ENCODE data around the gene ULK4. TPM values are rescaled to one million over a fixed set of nuclear protein-coding genes. Genes with fewer than 3 reads are reported as not detected.

ULK4 gene
- total RNA-seq, 2 donors from 2014 or later = 30.5 to 31.5 TPM

DNA sequence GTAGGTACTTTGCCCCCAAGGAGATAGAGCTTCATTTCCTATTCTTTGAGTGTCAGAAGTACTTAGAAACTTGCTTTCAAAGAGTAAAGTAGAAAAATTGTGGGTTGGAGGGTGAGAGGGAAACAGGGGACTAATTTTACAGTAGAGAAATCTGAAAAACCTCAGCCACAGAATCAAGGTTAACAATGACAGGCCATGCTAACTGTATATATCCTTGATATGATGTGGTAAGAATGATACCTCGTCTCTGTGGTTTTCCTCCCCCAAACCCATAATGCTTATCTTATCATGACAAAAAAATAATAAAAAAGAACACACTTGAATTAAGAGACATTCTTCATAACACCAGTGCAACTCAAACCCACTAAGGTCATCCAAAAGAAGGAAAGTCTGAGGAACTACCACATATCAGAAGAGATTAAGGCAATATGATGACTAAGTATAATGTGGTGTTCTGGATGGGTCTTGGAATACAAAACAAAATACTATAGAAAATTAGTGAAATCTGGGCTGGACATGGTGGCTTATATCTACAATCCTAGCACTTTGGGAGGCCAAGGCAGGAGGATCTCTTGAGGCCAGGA lies 360.4 kb downstream of the ULK4 start:
- Mint-ChIP-seq H3K4me1 (no peaks in the 10 kb centered on the region), H3K4me3 (no peak overlapping the region), H3K27me3 (no peaks in the 10 kb centered on the region), H3K36me3 (ENCODE audit: low read depth) (peaks cover 4% of the 10 kb centered on the region), H3K27ac (no peak overlapping the region)
- no peak for DNase-seq
- ATAC-seq = no peak
- no peaks in the 10 kb centered on the region for H3K9me3 ChIP-seq (ENCODE audit: control insufficient read depth, low read length, poor library complexity, severe bottlenecking)

DNA sequence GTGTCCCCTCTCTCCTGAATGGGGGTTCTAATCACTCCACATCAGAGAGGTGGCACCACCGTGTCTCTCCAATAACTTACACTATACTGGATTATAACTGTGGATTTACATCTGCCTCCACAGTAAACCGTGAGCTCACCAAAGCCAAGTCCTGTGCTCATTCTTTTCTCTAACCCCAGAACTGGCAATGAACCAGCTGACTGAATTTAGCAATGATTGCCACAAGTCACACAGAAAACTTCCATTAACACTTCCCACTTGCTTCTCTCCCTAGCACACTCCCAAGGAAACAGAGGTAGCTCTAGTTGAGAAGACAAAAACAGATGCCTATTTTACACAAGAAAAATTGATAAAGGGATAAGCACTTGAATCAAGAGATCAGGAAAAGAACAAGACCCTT lies 361.3 kb downstream of the ULK4 start:
- Mint-ChIP-seq H3K27me3 (no peaks in the 10 kb centered on the region), H3K4me1 (no peaks in the 10 kb centered on the region), H3K27ac (no peak overlapping the region), H3K36me3 (ENCODE audit: low read depth) (peaks cover 4% of the 10 kb centered on the region), H3K4me3 (no peak overlapping the region)
- DNase-seq (no peak), ATAC-seq (no peak)
- H3K9me3 ChIP-seq (ENCODE audit: control insufficient read depth, low read length, poor library complexity, severe bottlenecking) = no peaks in the 10 kb centered on the region

- Mint-ChIP-seq H3K27ac (no peak overlapping the region), H3K36me3 (ENCODE audit: low read depth) (peaks cover 7% of the 10 kb centered on the region), H3K27me3 (no peaks in the 10 kb centered on the region), H3K4me1 (peaks cover 3% of the 10 kb centered on the region), H3K4me3 (no peak overlapping the region)
- ATAC-seq (no peak), DNase-seq (no peak)
- no peaks in the 10 kb centered on the region for H3K9me3 ChIP-seq (ENCODE audit: control insufficient read depth, low read length, poor library complexity, severe bottlenecking)
These were observed 362.8 kb downstream of the ULK4 start for GRCh38 chr3:41599127-41599484.

- H3K9me3 ChIP-seq (ENCODE audit: control insufficient read depth, low read length, poor library complexity, severe bottlenecking) = no peaks in the 10 kb centered on the region
- peaks cover 3% of the 10 kb centered on the region for H3K4me1 Mint-ChIP-seq
- DNase-seq = no peak
These were observed 363.3 kb downstream of the ULK4 start for GRCh38 chr3:41598402-41599126.

GRCh38 chr3:41593774-41594173 lies 368.1 kb downstream of the ULK4 start:
- no peaks in the 10 kb centered on the region for H3K27me3 Mint-ChIP-seq
- H3K36me3 Mint-ChIP-seq (ENCODE audit: low read depth) = peaks cover 3% of the 10 kb centered on the region

More at GRCh38 chr3:41598402-41599126, 363.3 kb downstream of the ULK4 start:
- Mint-ChIP-seq H3K36me3 (ENCODE audit: low read depth) (peaks cover 7% of the 10 kb centered on the region), H3K4me3 (no peak overlapping the region), H3K27me3 (no peaks in the 10 kb centered on the region), H3K27ac (no peak overlapping the region)
- no peak for ATAC-seq

GRCh38 chr3:41592753-41593510 lies 369.0 kb downstream of the ULK4 start:
- DNase-seq (no peak), ATAC-seq (no peak)
- H3K9me3 ChIP-seq (ENCODE audit: control insufficient read depth, low read length, poor library complexity, severe bottlenecking) = no peaks in the 10 kb centered on the region
- peaks cover 3% of the 10 kb centered on the region for H3K36me3 Mint-ChIP-seq (ENCODE audit: low read depth)
- no peak overlapping the region for H3K4me3 Mint-ChIP-seq
- H3K27me3 Mint-ChIP-seq = no peaks in the 10 kb centered on the region
- H3K4me1 Mint-ChIP-seq = peaks cover 3% of the 10 kb centered on the region
- no peak overlapping the region for H3K27ac Mint-ChIP-seq

More at GRCh38 chr3:41593774-41594173, 368.1 kb downstream of the ULK4 start:
- H3K4me3 Mint-ChIP-seq = no peak overlapping the region
- H3K4me1 Mint-ChIP-seq = peaks cover 3% of the 10 kb centered on the region
- no peaks in the 10 kb centered on the region for H3K9me3 ChIP-seq (ENCODE audit: control insufficient read depth, low read length, poor library complexity, severe bottlenecking)
- ATAC-seq (no peak), DNase-seq (no peak)
- H3K27ac Mint-ChIP-seq = no peak overlapping the region

- H3K27ac Mint-ChIP-seq = no peak overlapping the region
- H3K9me3 ChIP-seq (ENCODE audit: control insufficient read depth, low read length, poor library complexity, severe bottlenecking) = peaks cover 4% of the 10 kb centered on the region
- no peak overlapping the region for H3K4me3 Mint-ChIP-seq
- no peak for DNase-seq
- H3K4me1 Mint-ChIP-seq = no peaks in the 10 kb centered on the region
- H3K27me3 Mint-ChIP-seq = no peaks in the 10 kb centered on the region
- ATAC-seq = no peak
- peaks cover 3% of the 10 kb centered on the region for H3K36me3 Mint-ChIP-seq (ENCODE audit: low read depth)
These were observed 378.9 kb downstream of the ULK4 start for GRCh38 chr3:41583014-41583413.

GRCh38 chr3:41581700-41582099 lies 380.2 kb downstream of the ULK4 start:
- H3K4me1 Mint-ChIP-seq = no peaks in the 10 kb centered on the region
- DNase-seq (no peak), ATAC-seq (peak; percentile 41)
- no peak overlapping the region for H3K27ac Mint-ChIP-seq
- H3K9me3 ChIP-seq (ENCODE audit: control insufficient read depth, low read length, poor library complexity, severe bottlenecking) = peaks cover 4% of the 10 kb centered on the region
- peaks cover 3% of the 10 kb centered on the region for H3K36me3 Mint-ChIP-seq (ENCODE audit: low read depth)
- no peak overlapping the region for H3K4me3 Mint-ChIP-seq
- no peaks in the 10 kb centered on the region for H3K27me3 Mint-ChIP-seq

DNA sequence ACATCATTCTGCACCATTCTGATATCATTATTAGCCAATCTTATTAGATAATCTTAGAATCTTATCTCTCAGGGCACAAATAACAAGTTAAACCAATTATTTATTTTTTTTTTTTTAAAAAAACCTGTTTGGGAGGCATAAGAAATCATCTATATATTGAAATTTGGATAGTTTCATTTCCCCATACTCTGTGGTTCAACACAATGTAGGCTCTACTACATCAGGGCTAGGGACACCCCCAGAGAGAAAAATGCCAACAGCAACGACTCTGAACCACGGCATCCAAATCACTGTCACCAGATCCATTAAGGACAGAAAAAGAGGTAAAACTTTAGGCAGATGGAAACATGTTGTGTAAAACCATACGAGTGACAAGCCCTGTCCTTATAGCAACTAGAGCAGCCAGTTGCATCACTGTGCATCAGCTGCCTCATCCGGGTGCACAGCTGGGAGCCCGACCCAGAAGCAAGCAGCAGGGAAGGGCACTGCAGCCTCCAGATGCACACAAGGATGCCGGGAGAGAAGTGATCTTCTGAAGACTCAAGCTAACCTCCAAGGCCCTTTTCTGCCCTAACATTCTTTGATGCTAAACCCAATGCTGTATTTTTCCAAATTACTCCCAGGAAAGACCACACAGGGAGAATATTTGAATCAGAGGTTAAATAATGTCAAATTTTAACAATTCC lies 381.5 kb downstream of the ULK4 start:
- H3K9me3 ChIP-seq (ENCODE audit: control insufficient read depth, low read length, poor library complexity, severe bottlenecking) = peaks cover 4% of the 10 kb centered on the region
- H3K4me1 Mint-ChIP-seq = no peaks in the 10 kb centered on the region
- H3K27ac Mint-ChIP-seq = no peak overlapping the region
- DNase-seq = no peak
- H3K4me3 Mint-ChIP-seq = no peak overlapping the region
- no peak for ATAC-seq
- H3K27me3 Mint-ChIP-seq = no peaks in the 10 kb centered on the region
- peaks cover 3% of the 10 kb centered on the region for H3K36me3 Mint-ChIP-seq (ENCODE audit: low read depth)

DNA sequence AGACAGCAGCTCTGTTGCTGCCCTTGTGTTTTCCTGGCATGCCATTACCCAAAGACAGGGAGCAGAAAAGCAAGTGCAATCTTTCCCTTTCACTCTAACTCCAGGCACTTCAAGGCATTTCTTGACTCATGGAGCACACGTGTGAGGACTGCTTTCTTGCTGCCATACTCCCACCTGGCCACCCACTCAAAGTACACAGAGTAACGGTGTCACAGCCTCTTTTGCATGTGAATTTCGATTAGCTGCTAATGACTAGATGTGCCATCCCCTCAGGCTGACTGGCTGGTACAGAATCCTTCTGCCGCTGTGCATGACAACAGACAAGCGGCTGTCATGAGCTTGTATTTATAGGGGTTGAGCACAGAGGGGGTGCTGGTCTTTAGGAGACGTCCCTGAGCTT lies 382.0 kb downstream of the ULK4 start:
- no peaks in the 10 kb centered on the region for H3K27me3 Mint-ChIP-seq
- no peak overlapping the region for H3K27ac Mint-ChIP-seq
- ATAC-seq (no peak), DNase-seq (no peak)
- H3K4me3 Mint-ChIP-seq = no peak overlapping the region
- peaks cover 4% of the 10 kb centered on the region for H3K9me3 ChIP-seq (ENCODE audit: control insufficient read depth, low read length, poor library complexity, severe bottlenecking)
- peaks cover 3% of the 10 kb centered on the region for H3K36me3 Mint-ChIP-seq (ENCODE audit: low read depth)
- H3K4me1 Mint-ChIP-seq = no peaks in the 10 kb centered on the region

GRCh38 chr3:41578798-41579197 lies 383.1 kb downstream of the ULK4 start:
- no peak for DNase-seq
- Mint-ChIP-seq H3K27ac (no peak overlapping the region), H3K4me3 (no peak overlapping the region), H3K4me1 (no peaks in the 10 kb centered on the region), H3K36me3 (ENCODE audit: low read depth) (peaks cover 3% of the 10 kb centered on the region), H3K27me3 (no peaks in the 10 kb centered on the region)
- peaks cover 4% of the 10 kb centered on the region for H3K9me3 ChIP-seq (ENCODE audit: control insufficient read depth, low read length, poor library complexity, severe bottlenecking)
- ATAC-seq = no peak

DNA sequence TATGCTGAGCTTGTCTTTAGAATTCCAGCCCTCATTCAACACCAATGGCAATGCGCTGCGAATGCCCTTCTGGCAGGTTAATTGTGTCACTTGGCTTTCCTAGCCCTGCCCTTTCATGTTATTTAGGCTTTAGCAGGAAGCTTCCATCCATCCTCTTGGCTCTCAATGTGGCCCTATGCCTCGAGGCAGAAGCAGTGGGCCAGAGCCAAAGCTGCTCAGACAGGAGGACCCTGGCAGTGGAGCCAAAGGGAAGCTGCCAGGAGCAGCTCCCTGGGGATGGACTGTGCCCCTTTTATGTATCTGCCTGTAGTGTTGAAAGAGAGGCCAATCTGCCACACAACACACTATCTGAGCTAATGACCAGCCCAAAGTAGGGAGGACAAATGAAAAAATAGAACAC lies 386.2 kb downstream of the ULK4 start:
- no peaks in the 10 kb centered on the region for H3K27me3 Mint-ChIP-seq

DNA sequence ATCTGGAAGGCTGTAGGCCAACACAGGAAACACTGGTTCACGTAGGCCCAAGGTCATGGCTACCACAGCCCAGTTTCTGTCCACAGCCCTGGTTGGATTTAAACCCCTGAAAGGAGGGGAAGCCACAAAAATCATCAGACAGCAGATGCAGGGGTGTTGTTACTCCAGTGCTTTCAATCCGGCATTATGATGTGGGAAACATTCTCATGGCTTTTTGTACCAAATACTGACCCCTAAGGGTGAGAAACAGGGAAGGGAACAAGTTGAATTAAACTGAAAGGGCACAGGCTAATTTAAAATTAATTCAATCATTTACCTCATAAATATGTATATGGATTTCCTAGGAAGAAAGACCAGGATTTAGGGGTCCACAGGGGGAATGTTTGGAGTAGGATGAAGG lies 387.0 kb downstream of the ULK4 start:
- ATAC-seq = no peak
- Mint-ChIP-seq H3K27me3 (no peaks in the 10 kb centered on the region), H3K27ac (no peak overlapping the region), H3K36me3 (ENCODE audit: low read depth) (no peaks in the 10 kb centered on the region), H3K4me1 (no peaks in the 10 kb centered on the region), H3K4me3 (no peak overlapping the region)
- no peaks in the 10 kb centered on the region for H3K9me3 ChIP-seq (ENCODE audit: control insufficient read depth, low read length, poor library complexity, severe bottlenecking)
- no peak for DNase-seq

More for the DNA sequence above, 386.2 kb downstream of the ULK4 start:
- ATAC-seq (no peak), DNase-seq (no peak)
- no peak overlapping the region for H3K4me3 Mint-ChIP-seq
- H3K36me3 Mint-ChIP-seq (ENCODE audit: low read depth) = no peaks in the 10 kb centered on the region
- no peaks in the 10 kb centered on the region for H3K9me3 ChIP-seq (ENCODE audit: control insufficient read depth, low read length, poor library complexity, severe bottlenecking)
- no peaks in the 10 kb centered on the region for H3K4me1 Mint-ChIP-seq
- H3K27ac Mint-ChIP-seq = no peak overlapping the region

Measured in T-helper 17 cell (primary cell).